MM.1S (cell line): ENCODE measurements around the gene POLD2.
A peak's percentile ranks its signal among the peaks of the same experiment; 100 is the strongest.

Source experiments
- DNase-seq: peaks from one replicate; pipeline ENCODE4 v3.0.0-alpha.2; 2015
- H2AFZ ChIP-seq: fragments of 300-600 bp; sonication (generic); 2 replicates; pipeline ENCODE4 v1.6.0; 2016; ENCODE audit warnings: antibody characterized with exemption, low read length
- H3F3A ChIP-seq: fragments of 300-600 bp; sonication (generic); 2 replicates; pipeline ENCODE4 v1.6.1; 2016; ENCODE audit warnings: mild to moderate bottlenecking, antibody characterized with exemption, low read length, moderate library complexity, mixed read lengths; ENCODE audit not compliant: insufficient read depth
- H3K27ac ChIP-seq: fragments of 300-600 bp; sonication (generic); 2 replicates; pipeline ENCODE4 v1.5.1; 2016; ENCODE audit warnings: mild to moderate bottlenecking, low read length
- H3K27me3 ChIP-seq: fragments of 300-600 bp; sonication (generic); replicated peaks from 2 replicates; pipeline ENCODE4 v1.6.0; 2016; ENCODE audit warnings: low read length; ENCODE audit not compliant: insufficient read depth
- H3K36me3 ChIP-seq: fragments of 300-600 bp; sonication (generic); replicated peaks from 2 replicates; pipeline ENCODE4 v1.6.1; 2016; ENCODE audit warnings: mild to moderate bottlenecking, low read length, mixed read lengths; ENCODE audit not compliant: insufficient read depth
- H3K4me1 ChIP-seq: fragments of 300-600 bp; sonication (generic); 2 replicates; pipeline ENCODE4 v1.6.1; 2016; ENCODE audit warnings: low read length, mixed read lengths
- H3K4me2 ChIP-seq: fragments of 300-600 bp; sonication (generic); 2 replicates; pipeline ENCODE4 v1.6.0; 2016; ENCODE audit warnings: low read depth, low read length
- H3K4me3 ChIP-seq: fragments of 300-600 bp; sonication (generic); 2 replicates; pipeline ENCODE4 v1.5.1; 2016; ENCODE audit warnings: low read length, mixed read lengths
- H3K79me2 ChIP-seq: fragments of 300-600 bp; sonication (generic); 2 replicates; pipeline ENCODE4 v1.6.1; 2016; ENCODE audit warnings: mixed run types, low read length, mixed read lengths
- H3K9ac ChIP-seq: fragments of 300-600 bp; sonication (generic); 2 replicates; pipeline ENCODE4 v1.6.1; 2016; ENCODE audit warnings: low read length, mixed read lengths
- H3K9me2 ChIP-seq: fragments of 300-600 bp; sonication (generic); replicated peaks from 2 replicates; pipeline ENCODE4 v1.6.1; 2016; ENCODE audit warnings: mild to moderate bottlenecking, low read length, mixed read lengths; ENCODE audit not compliant: insufficient read depth
- H3K9me3 ChIP-seq: fragments of 300-600 bp; sonication (generic); replicated peaks from 2 replicates; pipeline ENCODE4 v1.6.1; 2016; ENCODE audit warnings: mild to moderate bottlenecking, low read length, mixed read lengths; ENCODE audit not compliant: insufficient read depth
- H4K20me1 ChIP-seq: fragments of 300-600 bp; sonication (generic); 2 replicates; pipeline ENCODE4 v1.6.1; 2016; ENCODE audit warnings: mild to moderate bottlenecking, low read length, moderate library complexity, mixed read lengths; ENCODE audit not compliant: insufficient read depth
- CTCF ChIP-seq: fragments of 300-600 bp; sonication (generic); IDR thresholded peaks from 2 replicates; pipeline ENCODE4 v1.5.1; 2016; ENCODE audit warnings: antibody characterized with exemption, low read length, mixed read lengths
- EZH2 ChIP-seq: fragments of 300-600 bp; sonication (generic); optimal IDR thresholded peaks from 2 replicates; pipeline ENCODE3; 2017; ENCODE audit warnings: low read depth, mild to moderate bottlenecking, antibody characterized with exemption, low read length, mixed read lengths
- EZH2phosphoT487 ChIP-seq: fragments of 300-600 bp; sonication (generic); IDR thresholded peaks from 2 replicates; pipeline ENCODE4 v1.6.1; 2018; ENCODE audit warnings: antibody characterized with exemption, low read length

POLD2 gene

GRCh38 chr7:44110719-44111635 is 12.4 kb downstream of the POLD2 start:
- Histone ChIP-seq H4K20me1 (no peaks in the 10 kb centered on the region), H3K4me2 (no peak overlapping the region), H3K9me2 (no peaks in the 10 kb centered on the region), H2AFZ (no peak overlapping the region), H3K27me3 (no peaks in the 10 kb centered on the region), H3K4me1 (no peaks in the 10 kb centered on the region), H3K27ac (no peak overlapping the region), H3K4me3 (no peak overlapping the region), H3K9me3 (no peaks in the 10 kb centered on the region), H3K79me2 (no peaks in the 10 kb centered on the region), H3F3A (no peaks in the 10 kb centered on the region), H3K9ac (no peak overlapping the region), H3K36me3 (no peaks in the 10 kb centered on the region)
- no peak for TF ChIP-seq CTCF
- no peak for TF ChIP-seq EZH2
- TF ChIP-seq EZH2phosphoT487, result no peak
- no peak for DNase-seq

GRCh38 chr7:44109991-44110390 is 13.4 kb downstream of the POLD2 start:
- H2AFZ ChIP-seq, result no peak overlapping the region
- no peaks in the 10 kb centered on the region for H3F3A ChIP-seq
- no peak for DNase-seq
- H3K27me3 ChIP-seq, result peaks cover 8% of the 10 kb centered on the region
- no peak overlapping the region for H3K4me2 ChIP-seq
- H3K4me3 ChIP-seq, result no peak overlapping the region
- H3K27ac ChIP-seq, result no peak overlapping the region
- H3K9ac ChIP-seq, result no peak overlapping the region
- no peak for TF ChIP-seq EZH2phosphoT487
- H3K9me2 ChIP-seq, result no peaks in the 10 kb centered on the region
- no peaks in the 10 kb centered on the region for H3K36me3 ChIP-seq
- no peaks in the 10 kb centered on the region for H4K20me1 ChIP-seq
- no peaks in the 10 kb centered on the region for H3K4me1 ChIP-seq
- H3K79me2 ChIP-seq, result no peaks in the 10 kb centered on the region
- no peaks in the 10 kb centered on the region for H3K9me3 ChIP-seq

GRCh38 chr7:44108768-44109750 is 14.3 kb downstream of the POLD2 start:
- DNase-seq, result no peak
- Histone ChIP-seq H3K9me2 (no peaks in the 10 kb centered on the region), H2AFZ (no peak overlapping the region), H3K4me1 (no peaks in the 10 kb centered on the region), H4K20me1 (no peaks in the 10 kb centered on the region), H3K79me2 (no peaks in the 10 kb centered on the region), H3K27me3 (peaks cover 14% of the 10 kb centered on the region), H3F3A (no peaks in the 10 kb centered on the region), H3K27ac (no peak overlapping the region), H3K9me3 (no peaks in the 10 kb centered on the region), H3K4me3 (no peak overlapping the region), H3K4me2 (no peak overlapping the region), H3K36me3 (no peaks in the 10 kb centered on the region), H3K9ac (no peak overlapping the region)
- TF ChIP-seq EZH2, result no peak
- TF ChIP-seq CTCF, result peak; percentile 6; the same call in 1 of the 2 replicates
